Liver (tissue), 9 donors: ENCODE data around the gene LAMC2. TPM values are rescaled to one million over a fixed set of nuclear protein-coding genes. Genes with fewer than 3 reads are reported as not detected.

Experiments
- DNase-seq: peaks from one replicate; pipeline ENCODE4 v3.0.0-alpha.2; 2017; ENCODE audit warnings: low spot score
- H3K27ac ChIP-seq, 2 donors: one replicate each; pipeline ENCODE4 v1.7.0; 2013; ENCODE audit warnings: inconsistent platforms in 2 of 2, low read length in 2 of 2, control low read depth in 1 of 2, low read depth in 1 of 2, mild to moderate bottlenecking in 1 of 2
- H3K27me3 ChIP-seq, 4 donors: one replicate each; pipeline versions ENCODE4 v1.6.1 to v1.7.0; 2013; ENCODE audit warnings: low read length in 3 of 4, inconsistent platforms in 1 of 4, mild to moderate bottlenecking in 1 of 4, moderate library complexity in 1 of 4; ENCODE audit not compliant: control insufficient read depth in 4 of 4, insufficient read depth in 4 of 4
- H3K36me3 ChIP-seq, 4 donors: one replicate each; pipeline versions ENCODE4 v1.6.1 to v1.7.0; 2013; ENCODE audit warnings: low read length in 3 of 4, mild to moderate bottlenecking in 3 of 4, low read depth in 1 of 4, moderate library complexity in 1 of 4; ENCODE audit not compliant: control insufficient read depth in 4 of 4, insufficient read depth in 3 of 4
- H3K4me1 ChIP-seq, 4 donors: one replicate each; pipeline versions ENCODE4 v1.6.1 to v1.7.0; 2013; ENCODE audit warnings: low read length in 3 of 4, mild to moderate bottlenecking in 3 of 4, moderate library complexity in 1 of 4; ENCODE audit not compliant: control insufficient read depth in 4 of 4, insufficient read depth in 4 of 4
- H3K4me3 ChIP-seq, 3 donors: one replicate each; pipeline versions ENCODE4 v1.6.1 to v1.7.0; 2013; ENCODE audit warnings: low read length in 3 of 3, control low read depth in 1 of 3, low read depth in 1 of 3, mild to moderate bottlenecking in 1 of 3
- H3K9ac ChIP-seq, 2 donors: one replicate each; pipeline ENCODE4 v1.7.0; 2013; ENCODE audit warnings: low read length in 2 of 2, mild to moderate bottlenecking in 2 of 2, moderate library complexity in 2 of 2, control low read depth in 1 of 2, low read depth in 1 of 2
- H3K9me3 ChIP-seq, 4 donors: one replicate each; pipeline versions ENCODE4 v1.6.1 to v1.7.0; 2013; ENCODE audit warnings: low read length in 3 of 4; ENCODE audit not compliant: control insufficient read depth in 4 of 4
- ATF3 ChIP-seq: IDR thresholded peaks from 2 replicates; pipeline ENCODE4 v1.6.1; 2016; ENCODE audit warnings: antibody characterized with exemption
- CTCF ChIP-seq: fragments of 150-350 bp; IDR thresholded peaks from 2 replicates; pipeline ENCODE4 v1.5.1; 2017; ENCODE audit warnings: improper control_type of control experiment, low read depth, low read length; ENCODE audit not compliant: missing input control
- EGR1 ChIP-seq, 2 donors: IDR thresholded peaks; 2 replicates each; pipeline ENCODE4 v1.6.1; 2016 to 2018; ENCODE audit warnings: antibody characterized with exemption in 2 of 2, low read depth in 2 of 2
- FOXA1 ChIP-seq: IDR thresholded peaks from 2 replicates; pipeline ENCODE4 v1.6.1; 2016; ENCODE audit warnings: antibody characterized with exemption
- FOXA2 ChIP-seq: IDR thresholded peaks from 2 replicates; pipeline ENCODE4 v1.6.1; 2016; ENCODE audit warnings: antibody characterized with exemption
- GABPA ChIP-seq, 2 donors: IDR thresholded peaks in 1 of 2; conservative IDR thresholded peaks in 1 of 2; 2 replicates each; pipeline ENCODE4 v1.6.1; 2016; ENCODE audit warnings: antibody characterized with exemption in 2 of 2, mild to moderate bottlenecking in 1 of 2, moderate library complexity in 1 of 2
- HNF4A ChIP-seq, 2 donors: conservative IDR thresholded peaks; 2 replicates each; pipeline ENCODE4 v1.6.1; 2016; ENCODE audit warnings: antibody characterized with exemption in 2 of 2, mild to moderate bottlenecking in 2 of 2
- HNF4G ChIP-seq: IDR thresholded peaks from 2 replicates; pipeline ENCODE4 v1.6.1; 2016; ENCODE audit warnings: antibody characterized with exemption
- JUND ChIP-seq, 2 donors: IDR thresholded peaks; 2 replicates each; pipeline ENCODE4 v1.6.1; 2016; ENCODE audit warnings: antibody characterized with exemption in 2 of 2
- MAX ChIP-seq: IDR thresholded peaks from 2 replicates; pipeline ENCODE4 v1.6.1; 2016; ENCODE audit warnings: antibody characterized with exemption
- NR2F2 ChIP-seq: IDR thresholded peaks from 2 replicates; pipeline ENCODE4 v1.6.1; 2016; ENCODE audit warnings: antibody characterized with exemption
- RAD21 ChIP-seq, 2 donors: IDR thresholded peaks; 2 replicates each; pipeline ENCODE4 v1.6.1; 2016; ENCODE audit warnings: antibody characterized with exemption in 2 of 2, mild to moderate bottlenecking in 2 of 2
- REST ChIP-seq: IDR thresholded peaks from 2 replicates; pipeline ENCODE4 v1.6.1; 2016; ENCODE audit warnings: antibody characterized with exemption, mild to moderate bottlenecking
- RXRA ChIP-seq, 2 donors: IDR thresholded peaks; 2 replicates each; pipeline ENCODE4 v1.6.1; 2017 to 2018; ENCODE audit warnings: antibody characterized with exemption in 2 of 2, mild to moderate bottlenecking in 1 of 2
- SP1 ChIP-seq: IDR thresholded peaks from 2 replicates; pipeline ENCODE4 v1.6.1; 2018; ENCODE audit warnings: antibody characterized with exemption, mild to moderate bottlenecking
- TAF1 ChIP-seq: conservative IDR thresholded peaks from 2 replicates; pipeline ENCODE4 v1.6.1; 2016; ENCODE audit warnings: antibody characterized with exemption, mild to moderate bottlenecking
- YY1 ChIP-seq: IDR thresholded peaks from 2 replicates; pipeline ENCODE4 v1.6.1; 2016; ENCODE audit warnings: antibody characterized with exemption, mild to moderate bottlenecking
- ZBTB33 ChIP-seq: IDR thresholded peaks from 2 replicates; pipeline ENCODE4 v1.6.1; 2016; ENCODE audit warnings: antibody characterized with exemption
- WGBS: extraction: QIAGEN DNeasy Blood & Tissue Kit; methylation state at CpG from one replicate; pipeline ENCODE4 v1.1.7; 2013; 5-methylcytosine and 5-hydroxymethylcytosine counted together
- polyA plus RNA-seq, 2 donors: library from polyadenylated mRNA; stranded (reverse) in 1 of 2; unstranded in 1 of 2; fragments of 200-250 nt in 1 of 2; fragments of >200 nt in 1 of 2; fragmentation: Nextera tagmentation in 1 of 2; extraction: Ambion mirVana in 1 of 2; gene quantifications; one replicate each; pipeline versions ENCODE4 v1.2.1 to v1.2.3, GENCODE V29; 2013 to 2015
- total RNA-seq, 2 donors: library from RNA; depleted of rRNA; stranded (reverse); fragments of >200 nt; gene quantifications; one replicate each; pipeline ENCODE4 v1.2.3, GENCODE V29; 2014
- donor health status: healthy.
- donor health status: healthy.
- donor health status: healthy.
- donor health status: healthy.
- donor health status: healthy.

Gene LAMC2
- total and polyA plus RNA-seq, 4 donors = 0.05 to 0.42 (median 0.16) TPM

GRCh38 chr1:183281039-183281438, 95.0 kb downstream of the LAMC2 start:
- no peak for DNase-seq
- no peaks in the 10 kb centered on the region for H3K36me3 ChIP-seq
- H3K4me1 ChIP-seq = peaks cover 0 to 3% (median 0%) of the 10 kb centered on the region in 4 donors
- no peaks in the 10 kb centered on the region for H3K27me3 ChIP-seq
- WGBS = 97% methylated on average over 2 of the region's 2 CpGs
- no peak for TF ChIP-seq JUND (IDR thresholded peaks at IDR 0.05)
- TF ChIP-seq CTCF = no peak
- no peak for TF ChIP-seq FOXA2
- TF ChIP-seq EGR1 (IDR thresholded peaks at IDR 0.05; ENCODE audit: low read depth in 2 of 2) = no peak
- no peak for TF ChIP-seq RXRA (IDR thresholded peaks at IDR 0.05)
- no peak for TF ChIP-seq REST
- no peak for TF ChIP-seq TAF1
- TF ChIP-seq YY1 = no peak
- TF ChIP-seq MAX = no peak
- TF ChIP-seq HNF4G = no peak
- TF ChIP-seq ATF3 = no peak
- no peak for TF ChIP-seq FOXA1
- no peak for TF ChIP-seq RAD21 (IDR thresholded peaks at IDR 0.05)
- TF ChIP-seq HNF4A (conservative IDR thresholded peaks at IDR 0.05) = no peak
- TF ChIP-seq GABPA (IDR thresholded peaks at IDR 0.05 in 1 of 2, conservative IDR thresholded peaks at IDR 0.05 in 1 of 2) = no peak
- no peak for TF ChIP-seq NR2F2
- TF ChIP-seq ZBTB33 = no peak
- TF ChIP-seq SP1 = no peak
- no peak overlapping the region for H3K4me3 ChIP-seq
- H3K9ac ChIP-seq = no peak overlapping the region
- no peak overlapping the region for H3K27ac ChIP-seq
- H3K9me3 ChIP-seq = no peaks in the 10 kb centered on the region
